GM12878 (cell line): Measurements from ENCODE around the gene NRP1. TPM values are rescaled to one million over a fixed set of nuclear protein-coding genes. Genes with fewer than 3 reads are reported as not detected.

Experiments
- ATAC-seq: fragments of 200-7000 bp; cut with Tn5 transposase; 3 replicates; pipeline ENCODE4 v1.9.1; 2020; ENCODE audit warnings: mild to moderate bottlenecking, moderate library complexity
- BruUV-seq: library from RNA; stranded (reverse); fragments of 400-500 nt; replicated peaks from 2 replicates; lab custom pipeline; 2021; lab: Mats Ljungman, UMichigan
- CTCF ChIA-PET: fragments of 300-600 bp; sonication (Branson Sonifier 250); formaldehyde crosslinking; extraction: SDS; loops from one replicate; lab custom pipeline; 2021; ENCODE audit warnings: inconsistent platforms; lab: Yijun Ruan, JAX
- POLR2A ChIA-PET: fragments of 350-600 bp; formaldehyde crosslinking; extraction: SDS; loops from one replicate; lab custom pipeline; 2021; ENCODE audit warnings: inconsistent platforms; lab: Charles Lee
- RAD21 ChIA-PET: fragments of 300-600 bp; sonication (Branson Sonifier 250); formaldehyde crosslinking; loops from one replicate; lab custom pipeline; 2023; ENCODE audit warnings: antibody characterized with exemption; ENCODE audit not compliant: unreplicated experiment; lab: Charles Lee
- SMC1A ChIA-PET: fragments of 300-600 bp; sonication (Branson Sonifier 250); formaldehyde crosslinking; loops from one replicate; lab custom pipeline; 2023; ENCODE audit not compliant: unreplicated experiment, uncharacterized antibody; lab: Charles Lee
- DNase-seq: peaks from one replicate; pipeline ENCODE4 v3.0.0-alpha.2; 2011; ENCODE audit warnings: low read depth, low spot score
- FAIRE-seq: peaks from 3 replicates; lab custom pipeline; 2011; peaks lifted over from hg19 to GRCh38; lab: Jason Lieb, UNC
- H2AFZ ChIP-seq: 2 replicates; pipeline ENCODE4 v1.6.0; 2011; ENCODE audit warnings: low read depth, low read length, control low read depth; ENCODE audit not compliant: control insufficient read depth
- H3K27ac ChIP-seq: 2 replicates; pipeline ENCODE4 v1.5.1; 2011; ENCODE audit warnings: control low read depth; ENCODE audit not compliant: control insufficient read depth, insufficient read depth
- H3K27me3 ChIP-seq, 2 experiments: replicated peaks in 1 of 2; 2 replicates each; pipeline versions ENCODE4 v1.6.0 to v1.6.1; 2011; ENCODE audit warnings: low read length in 1 of 2; ENCODE audit not compliant: control insufficient read depth in 2 of 2, insufficient read depth in 2 of 2
- H3K36me3 ChIP-seq, 2 experiments: 2 replicates each; pipeline ENCODE4 v1.5.1; 2011; ENCODE audit warnings: low read length in 1 of 2; ENCODE audit not compliant: control insufficient read depth in 2 of 2, insufficient read depth in 2 of 2
- H3K4me1 ChIP-seq: 2 replicates; pipeline ENCODE4 v1.6.1; 2011; ENCODE audit warnings: mild to moderate bottlenecking, low read length, moderate library complexity, mixed read lengths; ENCODE audit not compliant: control insufficient read depth, insufficient read depth
- H3K4me2 ChIP-seq: 2 replicates; pipeline ENCODE4 v1.6.0; 2011; ENCODE audit warnings: control low read depth; ENCODE audit not compliant: control insufficient read depth, insufficient read depth
- H3K4me3 ChIP-seq: fragments of 200-600 bp; sonication (generic); 2 replicates; pipeline ENCODE4 v1.5.1; 2016
- H3K79me2 ChIP-seq: 2 replicates; pipeline ENCODE4 v1.6.0; 2011; ENCODE audit warnings: low read length; ENCODE audit not compliant: control insufficient read depth, insufficient read depth
- H3K9ac ChIP-seq: 2 replicates; pipeline ENCODE4 v1.8.0; 2011; ENCODE audit warnings: low read length, control low read depth, mixed read lengths; ENCODE audit not compliant: control insufficient read depth, insufficient read depth
- H3K9me3 ChIP-seq: replicated peaks from 3 replicates; pipeline ENCODE4 v1.5.1; 2011; ENCODE audit warnings: mild to moderate bottlenecking, low read length; ENCODE audit not compliant: control insufficient read depth, insufficient read depth
- H4K20me1 ChIP-seq: 2 replicates; pipeline ENCODE4 v1.6.0; 2011; ENCODE audit not compliant: control insufficient read depth, insufficient read depth
- BCL3 ChIP-seq: IDR thresholded peaks from 2 replicates; pipeline ENCODE4 v1.6.1; 2011; ENCODE audit warnings: borderline replicate concordance, low read depth, mild to moderate bottlenecking, moderate library complexity, low read length; ENCODE audit not compliant: insufficient read depth, poor library complexity, severe bottlenecking
- ELK1 ChIP-seq: IDR thresholded peaks from 2 replicates; pipeline ENCODE4 v1.6.1; 2012; ENCODE audit warnings: low read depth, low read length, improper control_type of control experiment
- HSF1 ChIP-seq: fragments of 150-350 bp; IDR thresholded peaks from 2 replicates; pipeline ENCODE4 v1.6.1; 2014; ENCODE audit warnings: mild to moderate bottlenecking, low read depth, low read length
- JUND ChIP-seq: IDR thresholded peaks from 2 replicates; pipeline ENCODE4 v1.6.1; 2012; ENCODE audit warnings: low read depth, mild to moderate bottlenecking, low read length, improper control_type of control experiment, moderate library complexity
- MEF2A ChIP-seq: IDR thresholded peaks from 2 replicates; pipeline ENCODE4 v1.6.1; 2011; ENCODE audit warnings: low read depth, mild to moderate bottlenecking, low read length, moderate library complexity; ENCODE audit not compliant: insufficient read depth
- MXI1 ChIP-seq: fragments of 150-350 bp; IDR thresholded peaks from 2 replicates; pipeline ENCODE4 v1.6.1; 2011; ENCODE audit warnings: low read depth, mild to moderate bottlenecking, inconsistent platforms, low read length, improper control_type of control experiment
- PAX5 ChIP-seq: IDR thresholded peaks from 2 replicates; pipeline ENCODE4 v1.6.1; 2011; ENCODE audit warnings: low read depth, low read length, borderline replicate concordance
- RAD21 ChIP-seq: IDR thresholded peaks from 2 replicates; pipeline ENCODE4 v1.6.1; 2011; ENCODE audit warnings: mild to moderate bottlenecking, low read depth, low read length, moderate library complexity; ENCODE audit not compliant: insufficient read depth
- RAD51 ChIP-seq: fragments of 450-650 bp; IDR thresholded peaks from 2 replicates; pipeline ENCODE4 v1.6.1; 2016; ENCODE audit warnings: moderate library complexity, mild to moderate bottlenecking, inconsistent platforms
- RFX5 ChIP-seq: IDR thresholded peaks from 2 replicates; pipeline ENCODE4 v1.6.1; 2011; ENCODE audit warnings: low read depth, low read length, improper control_type of control experiment
- RUNX3 ChIP-seq: IDR thresholded peaks from 2 replicates; pipeline ENCODE4 v1.6.1; 2012; ENCODE audit warnings: low read length, inconsistent platforms
- SREBF1 ChIP-seq: IDR thresholded peaks from 2 replicates; pipeline ENCODE4 v1.6.1; 2012; ENCODE audit warnings: mild to moderate bottlenecking, low read length
- YY1 ChIP-seq: IDR thresholded peaks from 2 replicates; pipeline ENCODE4 v1.6.1; 2011; ENCODE audit warnings: low read depth, mild to moderate bottlenecking, low read length
- ZSCAN29 ChIP-seq: fragments of 450-650 bp; IDR thresholded peaks from 2 replicates; pipeline ENCODE4 v1.6.1; 2017; ENCODE audit warnings: mild to moderate bottlenecking, moderate library complexity
- WGBS: methylation state at CpG from one replicate; pipeline ENCODE4 v1.1.6; 2016; ENCODE audit warnings: low lambda C conversion rate; ENCODE audit not compliant: insufficient replicate concordance, insufficient coverage; ENCODE audit errors: missing lambda C conversion rate; 5-methylcytosine and 5-hydroxymethylcytosine counted together
- in situ Hi-C: fragments of 300-500 bp; cut with MboI; formaldehyde crosslinking; loops from 9 replicates; pipeline ENCODE4 v1.14.3; 2018; ENCODE audit warnings: mixed read lengths
- intact Hi-C: fragments of 100-400 bp; cut with micrococcal nuclease; formaldehyde crosslinking; loops from one replicate; pipeline ENCODE4 v1.14.2; 2022; ENCODE audit not compliant: unreplicated experiment
- polyA plus RNA-seq, 11 experiments: library from polyadenylated mRNA; depleted of rRNA in 4 of 11; unstranded in 6 of 11; stranded (reverse) in 5 of 11; fragments of >200 nt; fragmentation: Nextera tagmentation in 4 of 11; fragmentation: Illumina TruSeq in 1 of 11; extraction: Ambion mirVana in 4 of 11; extraction: Trizol in 1 of 11; gene quantifications; 1 replicate in 1 of 11; 2 replicates in 10 of 11; pipeline versions ENCODE4 v1.2.1 to v1.2.3, GENCODE V29; 2011 to 2016; ENCODE audit warnings: inconsistent platforms in 2 of 11, missing spikeins in 2 of 11, low read depth in 1 of 11
- total RNA-seq, 4 experiments: library from RNA; depleted of rRNA in 3 of 4; stranded (reverse); fragments of >200 nt in 3 of 4; fragmentation: Illumina TruSeq in 1 of 4; extraction: Trizol in 1 of 4; gene quantifications; 2 replicates each; pipeline versions ENCODE4 v1.2.1 to v1.2.3, GENCODE V29; 2013 to 2021
- TF ChIP-seq, protein P1 (sequence below): fragments of 450-650 bp; IDR thresholded peaks from 2 replicates; pipeline ENCODE4 v1.6.1; 2017; ENCODE audit warnings: borderline replicate concordance
- TF ChIP-seq, protein P2 (sequence below): fragments of 450-650 bp; IDR thresholded peaks from 2 replicates; pipeline ENCODE4 v1.6.1; 2018; ENCODE audit warnings: borderline replicate concordance, mild to moderate bottlenecking; ENCODE audit not compliant: partially characterized antibody
- TF ChIP-seq, protein P3 (sequence below): IDR thresholded peaks from 2 replicates; pipeline ENCODE4 v1.6.1; 2012; ENCODE audit warnings: low read depth, low read length, improper control_type of control experiment

The NRP1 gene
- total and polyA plus RNA-seq, 10 of the 15 experiments (the other 5 are each of a cell fraction or from before 2014, with no cell fraction given), result 0.11 to 12.1 (median 0.52) TPM

GRCh38 chr10:33288127-33288526 lies 46.3 kb downstream of the NRP1 start:
- ATAC-seq (no peak), FAIRE-seq (no peak), DNase-seq (no peak)
- Histone ChIP-seq H3K36me3 (no peaks in the 10 kb centered on the region), H3K4me3 (no peak overlapping the region), H3K9me3 (no peaks in the 10 kb centered on the region), H3K4me1 (no peaks in the 10 kb centered on the region), H2AFZ (no peak overlapping the region), H3K4me2 (no peak overlapping the region), H3K27ac (no peak overlapping the region), H3K79me2 (no peaks in the 10 kb centered on the region), H3K9ac (no peak overlapping the region), H4K20me1 (no peaks in the 10 kb centered on the region), H3K27me3 (no peaks in the 10 kb centered on the region)
- no TSS peak for BruUV-seq
- RAD21 ChIA-PET, result no interaction called here
- WGBS, result 32% methylated on average over 3 of the region's 3 CpGs
- SMC1A ChIA-PET, result interaction anchor here (0.7 to 1.5 kb wide), 2 partner anchors 15 to 28 kb away, joined by 3 to 4 read pairs; no protein-coding TSS in a partner anchor
- intact Hi-C loops (no loop called here), in situ Hi-C loops (no loop called here)
- CTCF ChIA-PET, result interaction anchor here (0.5 to 1.1 kb wide), 3 partner anchors 11 to 697 kb away, joined by 3 read pairs; no protein-coding TSS in a partner anchor
- POLR2A ChIA-PET, result no interaction called here
- TF ChIP-seq RAD51, result no peak
- TF ChIP-seq, protein P1, sequence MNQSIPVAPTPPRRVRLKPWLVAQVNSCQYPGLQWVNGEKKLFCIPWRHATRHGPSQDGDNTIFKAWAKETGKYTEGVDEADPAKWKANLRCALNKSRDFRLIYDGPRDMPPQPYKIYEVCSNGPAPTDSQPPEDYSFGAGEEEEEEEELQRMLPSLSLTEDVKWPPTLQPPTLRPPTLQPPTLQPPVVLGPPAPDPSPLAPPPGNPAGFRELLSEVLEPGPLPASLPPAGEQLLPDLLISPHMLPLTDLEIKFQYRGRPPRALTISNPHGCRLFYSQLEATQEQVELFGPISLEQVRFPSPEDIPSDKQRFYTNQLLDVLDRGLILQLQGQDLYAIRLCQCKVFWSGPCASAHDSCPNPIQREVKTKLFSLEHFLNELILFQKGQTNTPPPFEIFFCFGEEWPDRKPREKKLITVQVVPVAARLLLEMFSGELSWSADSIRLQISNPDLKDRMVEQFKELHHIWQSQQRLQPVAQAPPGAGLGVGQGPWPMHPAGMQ, result no peak
- no peak for TF ChIP-seq ELK1
- TF ChIP-seq YY1, result no peak
- TF ChIP-seq ZSCAN29, result no peak
- TF ChIP-seq MEF2A, result no peak
- no peak for TF ChIP-seq RUNX3
- TF ChIP-seq MXI1, result no peak
- no peak for TF ChIP-seq RAD21
- no peak for TF ChIP-seq JUND
- TF ChIP-seq, protein P2, sequence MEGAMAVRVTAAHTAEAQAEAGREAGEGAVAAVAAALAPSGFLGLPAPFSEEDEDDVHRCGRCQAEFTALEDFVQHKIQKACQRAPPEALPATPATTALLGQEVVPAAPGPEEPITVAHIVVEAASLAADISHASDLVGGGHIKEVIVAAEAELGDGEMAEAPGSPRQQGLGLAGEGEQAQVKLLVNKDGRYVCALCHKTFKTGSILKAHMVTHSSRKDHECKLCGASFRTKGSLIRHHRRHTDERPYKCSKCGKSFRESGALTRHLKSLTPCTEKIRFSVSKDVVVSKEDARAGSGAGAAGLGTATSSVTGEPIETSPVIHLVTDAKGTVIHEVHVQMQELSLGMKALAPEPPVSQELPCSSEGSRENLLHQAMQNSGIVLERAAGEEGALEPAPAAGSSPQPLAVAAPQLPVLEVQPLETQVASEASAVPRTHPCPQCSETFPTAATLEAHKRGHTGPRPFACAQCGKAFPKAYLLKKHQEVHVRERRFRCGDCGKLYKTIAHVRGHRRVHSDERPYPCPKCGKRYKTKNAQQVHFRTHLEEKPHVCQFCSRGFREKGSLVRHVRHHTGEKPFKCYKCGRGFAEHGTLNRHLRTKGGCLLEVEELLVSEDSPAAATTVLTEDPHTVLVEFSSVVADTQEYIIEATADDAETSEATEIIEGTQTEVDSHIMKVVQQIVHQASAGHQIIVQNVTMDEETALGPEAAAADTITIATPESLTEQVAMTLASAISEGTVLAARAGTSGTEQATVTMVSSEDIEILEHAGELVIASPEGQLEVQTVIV, result no peak
- TF ChIP-seq PAX5, result no peak
- TF ChIP-seq BCL3, result no peak
- TF ChIP-seq HSF1, result no peak
- TF ChIP-seq RFX5, result no peak
- no peak for TF ChIP-seq SREBF1
- TF ChIP-seq, protein P3, sequence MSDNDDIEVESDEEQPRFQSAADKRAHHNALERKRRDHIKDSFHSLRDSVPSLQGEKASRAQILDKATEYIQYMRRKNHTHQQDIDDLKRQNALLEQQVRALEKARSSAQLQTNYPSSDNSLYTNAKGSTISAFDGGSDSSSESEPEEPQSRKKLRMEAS, result no peak
